Epithelial cell of esophagus (primary cell): ENCODE measurements around the gene TET3.

Source experiments
- DNase-seq: peaks from one replicate; pipeline ENCODE4 v3.0.0; 2010; ENCODE audit warnings: low read depth
- H3K4me3 ChIP-seq: 2 replicates; pipeline ENCODE4 v1.5.1; 2011; ENCODE audit warnings: mild to moderate bottlenecking, low read length, control low read depth
- CTCF ChIP-seq: IDR thresholded peaks from 2 replicates; pipeline ENCODE4 v1.5.1; 2011; ENCODE audit warnings: low read depth, mild to moderate bottlenecking, low read length, control low read depth, inconsistent platforms; ENCODE audit not compliant: insufficient read depth; ENCODE audit errors: missing control alignments

TET3 gene

GRCh38 chr2:73952499-73953446 lies 31.9 kb upstream of the TET3 start:
- H3K4me3 ChIP-seq, result no peak overlapping the region
- TF ChIP-seq CTCF, result no peak
- peak; percentile 66 for DNase-seq

GRCh38 chr2:73956218-73956865 lies 28.4 kb upstream of the TET3 start:
- DNase-seq, result no peak
- peak; percentile 3 for TF ChIP-seq CTCF
- H3K4me3 ChIP-seq, result no peak overlapping the region

- DNase-seq, result no peak
- no peak for TF ChIP-seq CTCF
- no peak overlapping the region for H3K4me3 ChIP-seq
Observed at GRCh38 chr2:73961274-73961673, 23.4 kb upstream of the TET3 start.

- no peak for TF ChIP-seq CTCF
- no peak for DNase-seq
- no peak overlapping the region for H3K4me3 ChIP-seq
Observed at GRCh38 chr2:73961823-73962615, 22.7 kb upstream of the TET3 start.

- TF ChIP-seq CTCF, result no peak
- H3K4me3 ChIP-seq, result no peak overlapping the region
- no peak for DNase-seq
Observed at GRCh38 chr2:73962798-73963197, 21.9 kb upstream of the TET3 start.

GRCh38 chr2:73963385-73964120 lies 21.2 kb upstream of the TET3 start:
- no peak for TF ChIP-seq CTCF
- no peak for DNase-seq
- H3K4me3 ChIP-seq, result no peak overlapping the region
